Measurements from ENCODE around the gene GUCY1A2. TPM values are rescaled to one million over a fixed set of nuclear protein-coding genes. Genes with fewer than 3 reads are reported as not detected.

The GUCY1A2 gene
- total and polyA plus RNA-seq, 2 donors from 2014 or later = 0.75 to 16.1 TPM

- Histone ChIP-seq H3K9me3 (ENCODE audit: control insufficient read depth in 2 of 3, insufficient read depth in 1 of 3, low read length in 3 of 3) (no peaks in the 10 kb centered on the region), H3K36me3 (ENCODE audit: control insufficient read depth in 2 of 3, insufficient read depth in 3 of 3, low read length in 3 of 3) (no peaks in the 10 kb centered on the region), H3K27ac (ENCODE audit: low read depth in 2 of 2, low read length in 2 of 2) (no peak overlapping the region), H3K9ac (ENCODE audit: low read length in 3 of 3) (no peak overlapping the region), H3K27me3 (ENCODE audit: control insufficient read depth, insufficient read depth, low read length) (no peaks in the 10 kb centered on the region), H3K4me3 (ENCODE audit: low read length in 3 of 3) (no peak overlapping the region), H3K4me1 (ENCODE audit: control insufficient read depth in 2 of 3, insufficient read depth in 2 of 3, low read depth in 1 of 3, low read length in 3 of 3) (no peaks in the 10 kb centered on the region)
- intact Hi-C loops (cut with DNase I) = no loop called here
- no peak for TF ChIP-seq CTCF (IDR thresholded peaks at IDR 0.05; ENCODE audit: borderline replicate concordance, extremely low read depth, insufficient read depth)
- DNase-seq (no peak), FAIRE-seq (no peak)
These were observed 12.0 kb downstream of the GUCY1A2 start for GRCh38 chr11:107006076-107006833.

GRCh38 chr11:106999196-106999595, 19.1 kb downstream of the GUCY1A2 start:
- H3K36me3 ChIP-seq (ENCODE audit: control insufficient read depth in 2 of 3, insufficient read depth in 3 of 3, low read length in 3 of 3) = no peaks in the 10 kb centered on the region
- FAIRE-seq = no peak
- H3K9me3 ChIP-seq (ENCODE audit: control insufficient read depth in 2 of 3, insufficient read depth in 1 of 3, low read length in 3 of 3) = no peaks in the 10 kb centered on the region
- no peak for DNase-seq
- H3K27me3 ChIP-seq (ENCODE audit: control insufficient read depth, insufficient read depth, low read length) = no peaks in the 10 kb centered on the region
- H3K9ac ChIP-seq (ENCODE audit: low read length in 3 of 3) = no peak overlapping the region
- no peak overlapping the region for H3K27ac ChIP-seq (ENCODE audit: low read depth in 2 of 2, low read length in 2 of 2)
- TF ChIP-seq CTCF (IDR thresholded peaks at IDR 0.05; ENCODE audit: borderline replicate concordance, extremely low read depth, insufficient read depth) = no peak
- intact Hi-C loops (cut with DNase I) = no loop called here
- H3K4me1 ChIP-seq (ENCODE audit: control insufficient read depth in 2 of 3, insufficient read depth in 2 of 3, low read depth in 1 of 3, low read length in 3 of 3) = no peaks in the 10 kb centered on the region
- H3K4me3 ChIP-seq (ENCODE audit: low read length in 3 of 3) = no peak overlapping the region

DNA sequence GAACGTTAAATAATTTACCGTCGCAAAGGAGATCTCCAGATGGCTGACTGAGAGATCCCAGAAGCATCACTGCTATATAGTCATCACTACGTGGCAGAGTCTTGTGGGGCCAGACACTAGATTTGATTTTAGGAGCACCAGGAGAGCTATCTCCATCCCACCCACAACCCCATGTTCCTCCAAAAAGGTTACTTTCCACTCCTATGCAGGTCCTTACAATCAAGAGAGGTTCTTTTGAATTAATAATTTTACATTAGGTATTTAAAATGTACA, 19.4 kb downstream of the GUCY1A2 start:
- no peak overlapping the region for H3K9ac ChIP-seq (ENCODE audit: low read length in 3 of 3)
- H3K27ac ChIP-seq (ENCODE audit: low read depth in 2 of 2, low read length in 2 of 2) = no peak overlapping the region
- intact Hi-C loops (cut with DNase I) = no loop called here

More for the DNA sequence above, 19.4 kb downstream of the GUCY1A2 start:
- FAIRE-seq = no peak
- Histone ChIP-seq H3K27me3 (ENCODE audit: control insufficient read depth, insufficient read depth, low read length) (no peaks in the 10 kb centered on the region), H3K9me3 (ENCODE audit: control insufficient read depth in 2 of 3, insufficient read depth in 1 of 3, low read length in 3 of 3) (no peaks in the 10 kb centered on the region), H3K4me3 (ENCODE audit: low read length in 3 of 3) (no peak overlapping the region), H3K4me1 (ENCODE audit: control insufficient read depth in 2 of 3, insufficient read depth in 2 of 3, low read depth in 1 of 3, low read length in 3 of 3) (no peaks in the 10 kb centered on the region), H3K36me3 (ENCODE audit: control insufficient read depth in 2 of 3, insufficient read depth in 3 of 3, low read length in 3 of 3) (no peaks in the 10 kb centered on the region)
- DNase-seq = no peak
- no peak for TF ChIP-seq CTCF (IDR thresholded peaks at IDR 0.05; ENCODE audit: borderline replicate concordance, extremely low read depth, insufficient read depth)
